GM23338 (cell line): ENCODE data around the gene HGFAC. TPM values are rescaled to one million over a fixed set of nuclear protein-coding genes. Genes with fewer than 3 reads are reported as not detected.

Source experiments
- ATAC-seq: fragments of 200-7000 bp; cut with Tn5 transposase; 3 replicates; pipeline ENCODE4 v1.9.1; 2020
- DNase-seq: peaks from one replicate; pipeline ENCODE4 v3.0.0-alpha.2; 2015; ENCODE audit warnings: low spot score
- H2AFZ ChIP-seq: fragments of 200-600 bp; sonication (generic); 2 replicates; pipeline ENCODE4 v1.8.0; 2016; ENCODE audit warnings: antibody characterized with exemption, mild to moderate bottlenecking, moderate library complexity
- H3F3A ChIP-seq: fragments of 200-600 bp; sonication (generic); replicated peaks from 2 replicates; pipeline ENCODE4 v1.8.0; 2017; ENCODE audit warnings: antibody characterized with exemption, mixed run types, low read depth
- H3K27ac ChIP-seq: fragments of 200-600 bp; sonication (generic); 2 replicates; pipeline ENCODE4 v1.6.1; 2016; ENCODE audit warnings: low read depth
- H3K27me3 ChIP-seq: fragments of 200-600 bp; sonication (generic); 2 replicates; pipeline ENCODE4 v1.8.0; 2016; ENCODE audit warnings: mild to moderate bottlenecking, mixed run types, moderate library complexity; ENCODE audit not compliant: insufficient read depth
- H3K36me3 ChIP-seq: fragments of 200-600 bp; sonication (generic); 2 replicates; pipeline ENCODE4 v1.8.0; 2016; ENCODE audit warnings: mild to moderate bottlenecking; ENCODE audit not compliant: insufficient read depth
- H3K4me1 ChIP-seq: fragments of 200-600 bp; sonication (generic); 2 replicates; pipeline ENCODE4 v1.8.0; 2016; ENCODE audit warnings: mild to moderate bottlenecking, moderate library complexity; ENCODE audit not compliant: insufficient read depth
- H3K4me2 ChIP-seq: fragments of 200-600 bp; sonication (generic); 2 replicates; pipeline ENCODE4 v1.7.1; 2017; ENCODE audit warnings: mixed run types
- H3K4me3 ChIP-seq: fragments of 200-600 bp; sonication (generic); 2 replicates; pipeline ENCODE4 v1.6.1; 2016; ENCODE audit warnings: mixed run types
- H3K79me2 ChIP-seq: fragments of 200-600 bp; sonication (generic); replicated peaks from 2 replicates; pipeline ENCODE4 v1.8.0; 2017; ENCODE audit warnings: mild to moderate bottlenecking; ENCODE audit not compliant: insufficient read depth
- H3K9me2 ChIP-seq: fragments of 200-600 bp; sonication (generic); 2 replicates; pipeline ENCODE4 v1.8.0; 2017; ENCODE audit not compliant: insufficient read depth
- H4K20me1 ChIP-seq: fragments of 200-600 bp; sonication (generic); replicated peaks from 2 replicates; pipeline ENCODE4 v1.8.0; 2017; ENCODE audit warnings: mild to moderate bottlenecking; ENCODE audit not compliant: insufficient read depth
- H3K27ac Mint-ChIP-seq: 2 replicates; pipeline ENCODE4 v1.8.0; 2020; ENCODE audit warnings: inconsistent platforms, mild to moderate bottlenecking, moderate library complexity, mixed read lengths
- H3K27me3 Mint-ChIP-seq: 3 replicates; pipeline ENCODE4 v1.8.0; 2022; ENCODE audit warnings: low read depth, mild to moderate bottlenecking, moderate library complexity, mixed read lengths, inconsistent platforms; ENCODE audit not compliant: insufficient read depth, poor library complexity
- H3K36me3 Mint-ChIP-seq: 3 replicates; pipeline ENCODE4 v1.8.0; 2021; ENCODE audit warnings: low read depth, mild to moderate bottlenecking, inconsistent platforms, moderate library complexity, mixed read lengths
- H3K4me1 Mint-ChIP-seq: 3 replicates; pipeline ENCODE4 v1.8.0; 2020; ENCODE audit warnings: mild to moderate bottlenecking, inconsistent platforms, mixed read lengths
- H3K4me3 Mint-ChIP-seq: 3 replicates; pipeline ENCODE4 v1.8.0; 2021; ENCODE audit warnings: moderate library complexity, mild to moderate bottlenecking, inconsistent platforms, mixed read lengths
- H3K9me3 Mint-ChIP-seq: 3 replicates; pipeline ENCODE4 v1.8.0; 2020; ENCODE audit warnings: moderate library complexity, mild to moderate bottlenecking, inconsistent platforms, mixed read lengths
- CREB1 ChIP-seq: fragments of 250-450 bp; sonication (Bioruptor Pico); IDR thresholded peaks from 2 replicates; pipeline ENCODE4 v1.5.0; 2020; ENCODE audit warnings: low read depth, mild to moderate bottlenecking, moderate library complexity
- CTCF ChIP-seq, 2 experiments: fragments of 200-600 bp in 1 of 2; sonication (generic) in 1 of 2; conservative IDR thresholded peaks; 2 replicates each; pipeline versions ENCODE4 v1.5.1 to v1.6.1; 2016 to 2017; ENCODE audit warnings: antibody characterized with exemption in 2 of 2, low read depth in 2 of 2, mild to moderate bottlenecking in 2 of 2, moderate library complexity in 1 of 2
- ETS1 ChIP-seq: IDR thresholded peaks from 2 replicates; pipeline ENCODE4 v1.6.1; 2016; ENCODE audit warnings: antibody characterized with exemption
- EZH2 ChIP-seq: fragments of 200-600 bp; sonication (generic); IDR thresholded peaks from one replicate; pipeline ENCODE4 v1.8.0; 2017; ENCODE audit warnings: antibody characterized with exemption, mild to moderate bottlenecking, low read depth; ENCODE audit not compliant: unreplicated experiment
- EZH2phosphoT487 ChIP-seq: fragments of 200-600 bp; sonication (generic); IDR thresholded peaks from one replicate; pipeline ENCODE4 v1.8.1; 2018; ENCODE audit warnings: antibody characterized with exemption; ENCODE audit not compliant: unreplicated experiment
- JUNB ChIP-seq: IDR thresholded peaks from one replicate; pipeline ENCODE4 v1.6.1; 2016; ENCODE audit warnings: antibody characterized with exemption; ENCODE audit not compliant: unreplicated experiment
- NANOG ChIP-seq: IDR thresholded peaks from 2 replicates; pipeline ENCODE4 v1.6.1; 2016; ENCODE audit warnings: antibody characterized with exemption, borderline replicate concordance
- POLR2AphosphoS5 ChIP-seq: IDR thresholded peaks from 2 replicates; pipeline ENCODE4 v1.6.1; 2016; ENCODE audit warnings: antibody characterized with exemption, low read depth
- REST ChIP-seq: IDR thresholded peaks from one replicate; pipeline ENCODE4 v1.6.1; 2018; ENCODE audit warnings: antibody characterized with exemption; ENCODE audit not compliant: unreplicated experiment
- STAT1 ChIP-seq: IDR thresholded peaks from one replicate; pipeline ENCODE4 v1.6.1; 2016; ENCODE audit warnings: antibody characterized with exemption; ENCODE audit not compliant: unreplicated experiment
- ZNF114 ChIP-seq: fragments of 250-450 bp; sonication (Bioruptor Pico); IDR thresholded peaks from 2 replicates; pipeline ENCODE4 v1.5.0; 2020; ENCODE audit warnings: mild to moderate bottlenecking, moderate library complexity
- ZNF331 ChIP-seq: fragments of 250-450 bp; sonication (Bioruptor Pico); IDR thresholded peaks from 2 replicates; pipeline ENCODE4 v1.5.0; 2020; ENCODE audit warnings: low read depth, mild to moderate bottlenecking, moderate library complexity
- ZNF462 ChIP-seq: fragments of 250-450 bp; sonication (Bioruptor Pico); IDR thresholded peaks from 2 replicates; pipeline ENCODE4 v1.5.0; 2020; ENCODE audit warnings: mild to moderate bottlenecking, moderate library complexity
- polyA plus RNA-seq: library from polyadenylated mRNA; unstranded; fragments of >200 nt; fragmentation: Nextera tagmentation; extraction: Ambion mirVana; gene quantifications from 2 replicates; pipeline ENCODE4 v1.2.1, GENCODE V29; 2016
- total RNA-seq: library from RNA; depleted of rRNA; stranded (reverse); fragments of >200 nt; shearing (Covaris generic); gene quantifications from 2 replicates; pipeline ENCODE4 v1.2.3, GENCODE V29; 2014

HGFAC gene
- total and polyA plus RNA-seq, 2 experiments from 2014 or later, result 0.94 TPM; not detected in 1

- H3K36me3 ChIP-seq, result no peaks in the 10 kb centered on the region
- TF ChIP-seq ZNF331, result no peak
- no peak for TF ChIP-seq EZH2phosphoT487
- TF ChIP-seq EZH2, result no peak
- no peak for TF ChIP-seq JUNB
- TF ChIP-seq CREB1 (CRISPR knock-in tag), result no peak
- TF ChIP-seq NANOG, result no peak
- no peak for TF ChIP-seq ZNF462 (CRISPR knock-in tag)
- TF ChIP-seq REST, result no peak
- TF ChIP-seq ETS1, result no peak
- no peak for TF ChIP-seq STAT1
- no peak for TF ChIP-seq CTCF (conservative IDR thresholded peaks at IDR 0.05; ENCODE audit: low read depth in 2 of 2)
- TF ChIP-seq ZNF114 (CRISPR knock-in tag), result no peak
- no peak for TF ChIP-seq POLR2AphosphoS5
- H4K20me1 ChIP-seq, result no peaks in the 10 kb centered on the region
- DNase-seq (no peak), ATAC-seq (no peak)
- H3K27me3 ChIP-seq, result no peaks in the 10 kb centered on the region
- no peaks in the 10 kb centered on the region for H3K9me3 Mint-ChIP-seq
- no peak overlapping the region for H3K4me3 ChIP-seq
- H3K4me2 ChIP-seq, result no peak overlapping the region
- H3K27ac Mint-ChIP-seq, result peak overlapping the region; percentile 73
- no peaks in the 10 kb centered on the region for H3K4me1 ChIP-seq
- no peaks in the 10 kb centered on the region for H3K79me2 ChIP-seq
- no peaks in the 10 kb centered on the region for H3K36me3 Mint-ChIP-seq
- H2AFZ ChIP-seq, result no peak overlapping the region
- H3F3A ChIP-seq, result no peaks in the 10 kb centered on the region
- no peak overlapping the region for H3K4me3 Mint-ChIP-seq
- H3K27ac ChIP-seq, result no peak overlapping the region
- H3K4me1 Mint-ChIP-seq, result peaks cover 4% of the 10 kb centered on the region
- peaks cover 14% of the 10 kb centered on the region for H3K27me3 Mint-ChIP-seq
- H3K9me2 ChIP-seq, result no peaks in the 10 kb centered on the region
These were observed 24.9 kb upstream of the HGFAC start for GRCh38 chr4:3416821-3417221.
